22Rv1 (cell line): Measurements from ENCODE around the gene RRAS2.

ENCODE experiments used
- H3K27ac ChIP-seq: fragments of 450-650 bp; 2 replicates; pipeline ENCODE4 v1.5.1; 2017
- CTCF ChIP-seq: fragments of 450-650 bp; IDR thresholded peaks from 2 replicates; pipeline ENCODE4 v1.5.1; 2017; ENCODE audit warnings: mild to moderate bottlenecking
- ZFX ChIP-seq: fragments of 450-650 bp; IDR thresholded peaks from 2 replicates; pipeline ENCODE4 v1.6.1; 2017; ENCODE audit warnings: antibody characterized with exemption, borderline replicate concordance

Gene RRAS2

GRCh38 chr11:14371249-14371648 lies 12.3 kb upstream of the RRAS2 start:
- no peak overlapping the region for H3K27ac ChIP-seq
- no peak for TF ChIP-seq CTCF
- no peak for TF ChIP-seq ZFX

- H3K27ac ChIP-seq: no peak overlapping the region
- TF ChIP-seq ZFX (no peak), CTCF (no peak)
Measured at GRCh38 chr11:14370496-14370895, 11.5 kb upstream of the RRAS2 start.

- H3K27ac ChIP-seq: no peak overlapping the region
- no peak for TF ChIP-seq ZFX
- no peak for TF ChIP-seq CTCF
Measured at GRCh38 chr11:14369598-14369997, 10.6 kb upstream of the RRAS2 start.

GRCh38 chr11:14366936-14367335 lies 8.0 kb upstream of the RRAS2 start:
- no peak for TF ChIP-seq ZFX
- no peak for TF ChIP-seq CTCF
- no peak overlapping the region for H3K27ac ChIP-seq

- H3K27ac ChIP-seq: no peak overlapping the region
- TF ChIP-seq CTCF (no peak), ZFX (no peak)
Measured at GRCh38 chr11:14364322-14364721, 5.3 kb upstream of the RRAS2 start.

- no peak for TF ChIP-seq ZFX
- no peak for TF ChIP-seq CTCF
- no peak overlapping the region for H3K27ac ChIP-seq
Measured at GRCh38 chr11:14362611-14363010, 3.6 kb upstream of the RRAS2 start.

- H3K27ac ChIP-seq: no peak overlapping the region
- no peak for TF ChIP-seq ZFX
- TF ChIP-seq CTCF: no peak
Measured at GRCh38 chr11:14361951-14362350, 3.0 kb upstream of the RRAS2 start.
